HEK293 (cell line): ENCODE data around the gene MAML2.
A peak's percentile ranks its signal among the peaks of the same experiment; 100 is the strongest.

Experiments used
- AEBP2 ChIP-seq: fragments of 450-650 bp; formaldehyde crosslinking; IDR thresholded peaks from 2 replicates; pipeline ENCODE4 v1.5.1; 2016; ENCODE audit warnings: missing biosample characterization, missing genetic modification characterization, borderline replicate concordance
- SP2 ChIP-seq: fragments of 450-650 bp; formaldehyde crosslinking; IDR thresholded peaks from 2 replicates; pipeline ENCODE4 v1.5.1; 2016; ENCODE audit warnings: missing biosample characterization, missing genetic modification characterization
- ZFHX2 ChIP-seq: fragments of 450-650 bp; formaldehyde crosslinking; conservative IDR thresholded peaks from 2 replicates; pipeline ENCODE4 v1.5.1; 2016; ENCODE audit warnings: missing biosample characterization, missing genetic modification characterization
- ZNF10 ChIP-seq: fragments of 450-650 bp; formaldehyde crosslinking; IDR thresholded peaks from 2 replicates; pipeline ENCODE4 v1.5.1; 2017; ENCODE audit warnings: missing biosample characterization, missing genetic modification characterization
- ZNF121 ChIP-seq: fragments of 450-650 bp; formaldehyde crosslinking; IDR thresholded peaks from 2 replicates; pipeline ENCODE4 v1.5.1; 2016; ENCODE audit warnings: missing biosample characterization, missing genetic modification characterization
- ZNF704 ChIP-seq: fragments of 450-650 bp; formaldehyde crosslinking; IDR thresholded peaks from 2 replicates; pipeline ENCODE4 v1.5.1; 2016; ENCODE audit warnings: missing biosample characterization, missing genetic modification characterization
- TF ChIP-seq, protein P1 (sequence below): fragments of 450-650 bp; formaldehyde crosslinking; IDR thresholded peaks from 2 replicates; pipeline ENCODE4 v1.5.1; 2016; ENCODE audit warnings: missing biosample characterization, missing genetic modification characterization

DNA sequence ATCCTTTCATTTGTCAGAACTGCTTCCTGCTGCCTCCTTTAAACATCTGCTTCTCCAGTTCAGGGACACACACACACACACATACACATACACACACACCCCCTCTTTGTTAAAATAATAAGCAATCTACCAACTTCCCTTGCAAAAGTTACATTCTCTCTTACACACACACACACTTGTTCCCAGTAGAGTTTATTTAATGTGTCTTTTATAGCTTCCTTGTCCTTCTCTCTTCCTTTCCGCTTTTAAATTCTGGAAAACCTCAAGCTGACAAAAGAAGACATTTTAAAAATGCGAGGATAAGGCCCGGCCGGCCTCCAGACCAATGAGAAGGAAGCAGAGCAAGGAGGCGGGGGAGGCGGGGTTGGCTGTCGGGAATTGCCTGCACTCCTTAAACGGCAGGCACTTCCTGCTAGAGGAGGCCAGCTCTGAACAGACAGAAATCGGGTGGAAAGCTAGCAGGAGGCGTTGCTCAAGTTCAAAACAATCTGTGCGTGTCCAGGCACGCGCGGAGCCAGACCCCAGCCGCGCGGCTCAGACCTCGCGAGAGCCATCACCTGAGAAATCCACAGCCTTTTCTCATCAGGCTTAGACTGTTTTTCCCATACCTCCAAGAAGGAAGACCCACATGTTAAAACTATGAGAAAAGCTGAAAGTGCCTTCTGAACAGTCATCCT lies 99.9 kb downstream of the MAML2 start:
- peak; percentile 40; the same call in 1 of the 2 replicates for TF ChIP-seq ZNF10 (tag by site-specific recombination)
- TF ChIP-seq, protein P1, sequence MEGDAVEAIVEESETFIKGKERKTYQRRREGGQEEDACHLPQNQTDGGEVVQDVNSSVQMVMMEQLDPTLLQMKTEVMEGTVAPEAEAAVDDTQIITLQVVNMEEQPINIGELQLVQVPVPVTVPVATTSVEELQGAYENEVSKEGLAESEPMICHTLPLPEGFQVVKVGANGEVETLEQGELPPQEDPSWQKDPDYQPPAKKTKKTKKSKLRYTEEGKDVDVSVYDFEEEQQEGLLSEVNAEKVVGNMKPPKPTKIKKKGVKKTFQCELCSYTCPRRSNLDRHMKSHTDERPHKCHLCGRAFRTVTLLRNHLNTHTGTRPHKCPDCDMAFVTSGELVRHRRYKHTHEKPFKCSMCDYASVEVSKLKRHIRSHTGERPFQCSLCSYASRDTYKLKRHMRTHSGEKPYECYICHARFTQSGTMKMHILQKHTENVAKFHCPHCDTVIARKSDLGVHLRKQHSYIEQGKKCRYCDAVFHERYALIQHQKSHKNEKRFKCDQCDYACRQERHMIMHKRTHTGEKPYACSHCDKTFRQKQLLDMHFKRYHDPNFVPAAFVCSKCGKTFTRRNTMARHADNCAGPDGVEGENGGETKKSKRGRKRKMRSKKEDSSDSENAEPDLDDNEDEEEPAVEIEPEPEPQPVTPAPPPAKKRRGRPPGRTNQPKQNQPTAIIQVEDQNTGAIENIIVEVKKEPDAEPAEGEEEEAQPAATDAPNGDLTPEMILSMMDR (tag by site-specific recombination), result no peak
- no peak for TF ChIP-seq ZNF704 (tag by site-specific recombination)
- TF ChIP-seq ZNF121 (tag by site-specific recombination), result no peak
- peak; percentile 24; the same call in 1 of the 2 replicates for TF ChIP-seq ZFHX2 (tag by site-specific recombination)
- peak; percentile 84 for TF ChIP-seq SP2
- no peak for TF ChIP-seq AEBP2 (tag by site-specific recombination)
